ENCODE results near the gene BCAS3.
"Not testable (repeated sequence)": the region's sequence is repeated elsewhere in the genome, so short reads cannot be mapped to it uniquely, and the experiment has no call there.

The BCAS3 gene

GRCh38 chr17:61010661-61011170, 333.1 kb downstream of the BCAS3 start:
- no peak for DNase-seq

- no peak for DNase-seq
Measured at GRCh38 chr17:61011251-61011650, 333.6 kb downstream of the BCAS3 start.

- DNase-seq, result no peak
Measured at GRCh38 chr17:61015966-61016365, 338.3 kb downstream of the BCAS3 start.

- DNase-seq, result no peak
Measured at GRCh38 chr17:61017317-61018006, 339.8 kb downstream of the BCAS3 start.

GRCh38 chr17:61018938-61019337, 341.3 kb downstream of the BCAS3 start:
- no peak for DNase-seq

- no peak for DNase-seq
Measured at GRCh38 chr17:61023996-61024395, 346.3 kb downstream of the BCAS3 start.

- no peak for DNase-seq
Measured at GRCh38 chr17:61026818-61027217, 349.2 kb downstream of the BCAS3 start.

GRCh38 chr17:61029181-61029580, 351.5 kb downstream of the BCAS3 start:
- DNase-seq, result no peak

GRCh38 chr17:61040666-61041065, 363.0 kb downstream of the BCAS3 start:
- no peak for DNase-seq

GRCh38 chr17:61042348-61042747, 364.7 kb downstream of the BCAS3 start:
- DNase-seq, result not testable (repeated sequence)

- no peak for DNase-seq
Measured at GRCh38 chr17:61047515-61047914, 369.9 kb downstream of the BCAS3 start.

- DNase-seq, result no peak
Measured at GRCh38 chr17:61048376-61049106, 370.9 kb downstream of the BCAS3 start.

GRCh38 chr17:61053469-61053868, 375.8 kb downstream of the BCAS3 start:
- no peak for DNase-seq

- no peak for DNase-seq
Measured at GRCh38 chr17:61054436-61054835, 376.8 kb downstream of the BCAS3 start.

GRCh38 chr17:61057257-61057656, 379.6 kb downstream of the BCAS3 start:
- DNase-seq, result peak in 1 of 5 donors; percentile 45

- no peak for DNase-seq
Measured at GRCh38 chr17:61058066-61058465, 380.4 kb downstream of the BCAS3 start.

- DNase-seq, result no peak
Measured at GRCh38 chr17:61063528-61063927, 385.9 kb downstream of the BCAS3 start.

GRCh38 chr17:61064087-61064951, 386.7 kb downstream of the BCAS3 start:
- DNase-seq, result no peak

GRCh38 chr17:61065263-61065773, 387.7 kb downstream of the BCAS3 start:
- no peak for DNase-seq

GRCh38 chr17:61066062-61066461, 388.4 kb downstream of the BCAS3 start:
- DNase-seq, result no peak

GRCh38 chr17:61070649-61071048, 393.0 kb downstream of the BCAS3 start:
- DNase-seq, result peak in 1 of 5 donors; percentile 28

- no peak for DNase-seq
Measured at GRCh38 chr17:61072648-61073047, 395.0 kb downstream of the BCAS3 start.

GRCh38 chr17:61073131-61073530, 395.5 kb downstream of the BCAS3 start:
- DNase-seq, result no peak
